ENCODE data around the gene C6orf89. TPM values are rescaled to one million over a fixed set of nuclear protein-coding genes. Genes with fewer than 3 reads are reported as not detected.
A peak's percentile ranks its signal among the peaks of the same experiment; 100 is the strongest.

The C6orf89 gene
- total RNA-seq, 5 donors from 2014 or later (not counting 1 experiment from before 2014, with no cell fraction given), result 32.6 to 57.9 (median 46.1) TPM

DNA sequence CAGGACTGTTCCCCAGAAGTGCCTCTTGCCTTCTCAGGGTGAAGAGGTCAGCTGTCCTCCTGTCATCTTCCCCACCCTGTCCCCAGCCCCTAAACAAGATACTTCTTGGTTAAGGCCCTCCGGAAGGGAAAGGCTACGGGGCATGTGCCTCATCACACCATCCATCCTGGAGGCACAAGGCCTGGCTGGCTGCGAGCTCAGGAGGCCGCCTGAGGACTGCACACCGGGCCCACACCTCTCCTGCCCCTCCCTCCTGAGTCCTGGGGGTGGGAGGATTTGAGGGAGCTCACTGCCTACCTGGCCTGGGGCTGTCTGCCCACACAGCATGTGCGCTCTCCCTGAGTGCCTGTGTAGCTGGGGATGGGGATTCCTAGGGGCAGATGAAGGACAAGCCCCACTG is 78.6 kb downstream of the C6orf89 start:
- no CpG with 5 or more reads among the region's 6 CpGs for WGBS (ENCODE audit: insufficient coverage)
- H3K27me3 Mint-ChIP-seq, result no peaks in the 10 kb centered on the region
- H3K4me3 ChIP-seq (ENCODE audit: control insufficient read depth in 1 of 2, extremely low read depth in 1 of 2, low read length in 1 of 2), result no peak overlapping the region
- H3K27me3 ChIP-seq (replicated peaks in 1 of 2; ENCODE audit: control insufficient read depth in 2 of 2, extremely low read depth in 1 of 2, insufficient read depth in 2 of 2, low read length in 1 of 2), result no peaks in the 10 kb centered on the region
- peaks cover 9 to 29% of the 10 kb centered on the region in 2 donors for H3K36me3 ChIP-seq (ENCODE audit: control insufficient read depth in 2 of 2, extremely low read depth in 1 of 2, insufficient read depth in 1 of 2, low read length in 1 of 2)
- ChIA-PET POLR2A (interaction anchor here in 1 of 2 donors (0.6 kb wide), 1 partner anchor 21 kb away, joined by 5 read pairs; the partner anchor contains the start of gene MTCH1), CTCF (interaction anchor here in 1 of 2 donors (1.5 kb wide), 1 partner anchor 54 kb away, joined by 4 read pairs; no protein-coding TSS in a partner anchor)
- DNase-seq, result no peak
- H3K4me1 ChIP-seq (ENCODE audit: control insufficient read depth in 1 of 2, extremely low read depth in 1 of 2, insufficient read depth in 2 of 2, low read length in 2 of 2), result peaks cover 20 to 51% of the 10 kb centered on the region in 2 experiments
- H3K4me3 Mint-ChIP-seq, result peak overlapping the region in 1 of 3 donors; percentile 69
- H3K4me1 Mint-ChIP-seq, result peaks cover 31 to 54% (median 46%) of the 10 kb centered on the region in 3 donors
- no peaks in the 10 kb centered on the region for H3K9me3 Mint-ChIP-seq
- ATAC-seq (replicated peaks in 1 of 4), result no peak
- peaks cover 23% of the 10 kb centered on the region for H3K36me3 Mint-ChIP-seq
- H3K9me3 ChIP-seq, result no peaks in the 10 kb centered on the region
- H3K27ac ChIP-seq (ENCODE audit: low read length), result peak overlapping the region; percentile 53
- H3K27ac Mint-ChIP-seq, result peak overlapping the region; percentile 55 to 89

GRCh38 chr6:36964908-36965307 is 79.2 kb downstream of the C6orf89 start:
- ATAC-seq (replicated peaks in 1 of 4) (no peak), DNase-seq (no peak)
- WGBS (ENCODE audit: insufficient coverage), result 71% methylated on average over 3 of the region's 4 CpGs
- no peaks in the 10 kb centered on the region for H3K9me3 ChIP-seq
- CTCF ChIA-PET, result no interaction called here
- H3K27me3 ChIP-seq (replicated peaks in 1 of 2; ENCODE audit: control insufficient read depth in 2 of 2, extremely low read depth in 1 of 2, insufficient read depth in 2 of 2, low read length in 1 of 2), result no peaks in the 10 kb centered on the region
- no peak overlapping the region for H3K4me3 ChIP-seq (ENCODE audit: control insufficient read depth in 1 of 2, extremely low read depth in 1 of 2, low read length in 1 of 2)
- Mint-ChIP-seq H3K9me3 (no peaks in the 10 kb centered on the region), H3K27ac (peak overlapping the region; percentile 55 to 89), H3K4me3 (peak overlapping the region in 1 of 3 donors; percentile 65), H3K4me1 (peaks cover 31 to 53% (median 46%) of the 10 kb centered on the region in 3 donors), H3K36me3 (peaks cover 28% of the 10 kb centered on the region), H3K27me3 (no peaks in the 10 kb centered on the region)
- H3K27ac ChIP-seq (ENCODE audit: low read length), result peak overlapping the region; percentile 53
- H3K4me1 ChIP-seq (ENCODE audit: control insufficient read depth in 1 of 2, extremely low read depth in 1 of 2, insufficient read depth in 2 of 2, low read length in 2 of 2), result peaks cover 20 to 50% of the 10 kb centered on the region in 2 experiments
- peaks cover 10 to 34% of the 10 kb centered on the region in 2 donors for H3K36me3 ChIP-seq (ENCODE audit: control insufficient read depth in 2 of 2, extremely low read depth in 1 of 2, insufficient read depth in 1 of 2, low read length in 1 of 2)
- POLR2A ChIA-PET, result interaction anchor here in 1 of 2 donors (0.6 kb wide), 1 partner anchor 21 kb away, joined by 5 read pairs; the partner anchor contains the start of gene MTCH1

DNA sequence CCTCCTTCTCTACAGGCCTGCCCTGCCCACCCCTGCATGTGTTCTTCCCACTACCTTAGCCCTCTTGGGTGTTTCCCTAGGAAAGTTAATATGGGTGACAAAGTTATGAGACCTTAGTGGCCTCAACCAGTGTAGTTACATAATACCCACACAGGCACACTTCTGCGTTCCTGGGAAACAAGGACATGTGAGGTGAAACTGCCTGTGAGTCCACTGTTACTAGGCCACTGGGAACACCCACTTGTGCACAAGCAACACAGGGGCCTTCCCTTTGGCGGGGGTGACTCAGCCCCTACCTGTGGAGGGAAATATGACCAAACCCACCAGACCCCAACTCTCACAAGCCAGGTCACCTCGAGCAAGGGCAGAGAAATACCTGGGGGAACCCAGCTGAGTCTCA is 81.5 kb downstream of the C6orf89 start:
- no peak for DNase-seq
- Histone ChIP-seq H3K4me3 (ENCODE audit: control insufficient read depth in 1 of 2, extremely low read depth in 1 of 2, low read length in 1 of 2) (no peak overlapping the region), H3K27me3 (replicated peaks in 1 of 2; ENCODE audit: control insufficient read depth in 2 of 2, extremely low read depth in 1 of 2, insufficient read depth in 2 of 2, low read length in 1 of 2) (no peaks in the 10 kb centered on the region), H3K27ac (ENCODE audit: low read length) (no peak overlapping the region), H3K9me3 (no peaks in the 10 kb centered on the region), H3K36me3 (ENCODE audit: control insufficient read depth in 2 of 2, extremely low read depth in 1 of 2, insufficient read depth in 1 of 2, low read length in 1 of 2) (peaks cover 22 to 58% of the 10 kb centered on the region in 2 donors), H3K4me1 (ENCODE audit: control insufficient read depth in 1 of 2, extremely low read depth in 1 of 2, insufficient read depth in 2 of 2, low read length in 2 of 2) (peaks cover 20 to 29% of the 10 kb centered on the region in 2 experiments)
- Mint-ChIP-seq H3K36me3 (peaks cover 37% of the 10 kb centered on the region), H3K4me3 (no peak overlapping the region), H3K4me1 (peaks cover 25 to 39% (median 34%) of the 10 kb centered on the region in 3 donors), H3K27me3 (no peaks in the 10 kb centered on the region), H3K9me3 (no peaks in the 10 kb centered on the region), H3K27ac (peak overlapping the region in 1 of 2 donors; percentile 74)
- no peak for ATAC-seq (replicated peaks in 1 of 4)
- WGBS (ENCODE audit: insufficient coverage), result 100% methylated on average over 1 of the region's 3 CpGs
- CTCF ChIA-PET, result no interaction called here
- POLR2A ChIA-PET, result no interaction called here

DNA sequence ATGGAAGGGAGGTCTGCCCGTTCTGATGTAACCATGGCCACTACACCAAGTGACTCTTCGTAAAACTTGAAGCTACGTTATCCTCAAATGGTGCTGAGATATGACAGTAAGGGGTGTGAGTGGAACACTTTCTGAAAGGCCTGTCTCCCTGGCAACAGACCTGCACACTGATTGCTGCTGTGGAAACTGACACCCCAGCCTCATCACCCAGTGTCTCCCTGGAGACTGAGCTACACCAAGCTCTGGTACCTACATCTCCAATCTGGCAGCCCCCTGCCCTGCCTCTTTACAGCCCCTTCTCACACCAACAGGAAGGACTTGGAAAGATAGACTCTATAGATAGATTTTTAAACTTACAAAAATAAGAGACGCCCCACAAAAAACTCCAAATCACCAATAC is 82.0 kb downstream of the C6orf89 start:
- Histone ChIP-seq H3K9me3 (no peaks in the 10 kb centered on the region), H3K36me3 (ENCODE audit: control insufficient read depth in 2 of 2, extremely low read depth in 1 of 2, insufficient read depth in 1 of 2, low read length in 1 of 2) (peaks cover 22 to 63% of the 10 kb centered on the region in 2 donors), H3K27me3 (replicated peaks in 1 of 2; ENCODE audit: control insufficient read depth in 2 of 2, extremely low read depth in 1 of 2, insufficient read depth in 2 of 2, low read length in 1 of 2) (no peaks in the 10 kb centered on the region), H3K4me3 (ENCODE audit: control insufficient read depth in 1 of 2, extremely low read depth in 1 of 2, low read length in 1 of 2) (no peak overlapping the region), H3K27ac (ENCODE audit: low read length) (no peak overlapping the region), H3K4me1 (ENCODE audit: control insufficient read depth in 1 of 2, extremely low read depth in 1 of 2, insufficient read depth in 2 of 2, low read length in 2 of 2) (peaks cover 18 to 25% of the 10 kb centered on the region in 2 experiments)
- H3K36me3 Mint-ChIP-seq, result peaks cover 42% of the 10 kb centered on the region
- H3K4me1 Mint-ChIP-seq, result peaks cover 20 to 34% (median 31%) of the 10 kb centered on the region in 3 donors
- CTCF ChIA-PET, result no interaction called here
- POLR2A ChIA-PET, result no interaction called here
- ATAC-seq (replicated peaks in 1 of 4) (no peak), DNase-seq (no peak)
- H3K27me3 Mint-ChIP-seq, result no peaks in the 10 kb centered on the region
- no peak overlapping the region for H3K4me3 Mint-ChIP-seq
- no peaks in the 10 kb centered on the region for H3K9me3 Mint-ChIP-seq
- H3K27ac Mint-ChIP-seq, result peak overlapping the region in 1 of 2 donors; percentile 44
- whole genome bisulfite sequencing (ENCODE audit: insufficient coverage), result 67% methylated on average over 1 of the region's 4 CpGs

GRCh38 chr6:36968266-36968977 is 82.7 kb downstream of the C6orf89 start:
- peaks cover 14 to 28% (median 24%) of the 10 kb centered on the region in 3 donors for H3K4me1 Mint-ChIP-seq
- Histone ChIP-seq H3K27ac (ENCODE audit: low read length) (no peak overlapping the region), H3K9me3 (no peaks in the 10 kb centered on the region), H3K4me3 (ENCODE audit: control insufficient read depth in 1 of 2, extremely low read depth in 1 of 2, low read length in 1 of 2) (no peak overlapping the region), H3K36me3 (ENCODE audit: control insufficient read depth in 2 of 2, extremely low read depth in 1 of 2, insufficient read depth in 1 of 2, low read length in 1 of 2) (peaks cover 22 to 69% of the 10 kb centered on the region in 2 donors), H3K4me1 (ENCODE audit: control insufficient read depth in 1 of 2, extremely low read depth in 1 of 2, insufficient read depth in 2 of 2, low read length in 2 of 2) (peaks cover 15 to 18% of the 10 kb centered on the region in 2 experiments), H3K27me3 (replicated peaks in 1 of 2; ENCODE audit: control insufficient read depth in 2 of 2, extremely low read depth in 1 of 2, insufficient read depth in 2 of 2, low read length in 1 of 2) (no peaks in the 10 kb centered on the region)
- ChIA-PET CTCF (no interaction called here), POLR2A (interaction anchor here in 1 of 2 donors (0.6 kb wide), 1 partner anchor 762 kb away, joined by 3 read pairs; no protein-coding TSS in a partner anchor)
- H3K9me3 Mint-ChIP-seq, result no peaks in the 10 kb centered on the region
- no peak for DNase-seq
- no peak overlapping the region for H3K4me3 Mint-ChIP-seq
- peak overlapping the region in 1 of 2 donors; percentile 13 for H3K27ac Mint-ChIP-seq
- WGBS (ENCODE audit: insufficient coverage), result 95% methylated on average over 10 of the region's 16 CpGs
- H3K27me3 Mint-ChIP-seq, result no peaks in the 10 kb centered on the region
- no peak for ATAC-seq (replicated peaks in 1 of 4)
- H3K36me3 Mint-ChIP-seq, result peaks cover 46% of the 10 kb centered on the region

GRCh38 chr6:36969240-36969691 is 83.5 kb downstream of the C6orf89 start:
- Histone ChIP-seq H3K27ac (ENCODE audit: low read length) (no peak overlapping the region), H3K4me1 (ENCODE audit: control insufficient read depth in 1 of 2, extremely low read depth in 1 of 2, insufficient read depth in 2 of 2, low read length in 2 of 2) (peaks cover 7 to 10% of the 10 kb centered on the region in 2 experiments), H3K36me3 (ENCODE audit: control insufficient read depth in 2 of 2, extremely low read depth in 1 of 2, insufficient read depth in 1 of 2, low read length in 1 of 2) (peaks cover 22 to 78% of the 10 kb centered on the region in 2 donors), H3K4me3 (ENCODE audit: control insufficient read depth in 1 of 2, extremely low read depth in 1 of 2, low read length in 1 of 2) (no peak overlapping the region), H3K9me3 (no peaks in the 10 kb centered on the region), H3K27me3 (replicated peaks in 1 of 2; ENCODE audit: control insufficient read depth in 2 of 2, extremely low read depth in 1 of 2, insufficient read depth in 2 of 2, low read length in 1 of 2) (no peaks in the 10 kb centered on the region)
- H3K4me1 Mint-ChIP-seq, result peaks cover 7 to 19% (median 16%) of the 10 kb centered on the region in 3 donors
- DNase-seq, result no peak
- ChIA-PET POLR2A (no interaction called here), CTCF (no interaction called here)
- H3K4me3 Mint-ChIP-seq, result no peak overlapping the region
- H3K27ac Mint-ChIP-seq, result no peak overlapping the region
- peaks cover 49% of the 10 kb centered on the region for H3K36me3 Mint-ChIP-seq
- no peaks in the 10 kb centered on the region for H3K9me3 Mint-ChIP-seq
- no peaks in the 10 kb centered on the region for H3K27me3 Mint-ChIP-seq
- 95% methylated on average over 11 of the region's 14 CpGs for WGBS (ENCODE audit: insufficient coverage)
- ATAC-seq (replicated peaks in 1 of 4), result no peak

Measured in T-cell (primary cell).